NCI-H2081 (cell line): ENCODE results near the gene ZNF544.
A peak's percentile ranks its signal among the peaks of the same experiment; 100 is the strongest.
"Not testable (repeated sequence)": the region's sequence is repeated elsewhere in the genome, so short reads cannot be mapped to it uniquely, and the experiment has no call there.

Experiments
- DNase-seq, 2 experiments: peaks; one replicate each; lab custom pipeline; 2025; lab: John Stamatoyannopoulos, UW

Gene ZNF544

GRCh38 chr19:58305065-58305931, 76.6 kb downstream of the ZNF544 start, which contains the start of gene ERVK3-1:
ERVK3-1 (plus strand) TSS chr19:58305377; CDS start chr19:58312169, 6,792 bp downstream.
- peak; percentile 96 to 98 for DNase-seq

GRCh38 chr19:58305932-58306323, 77.2 kb downstream of the ZNF544 start:
- no peak for DNase-seq

GRCh38 chr19:58307736-58308135, 79.0 kb downstream of the ZNF544 start:
- no peak for DNase-seq

GRCh38 chr19:58310685-58311084, 82.0 kb downstream of the ZNF544 start:
- not testable (repeated sequence) for DNase-seq

GRCh38 chr19:58311345-58311865, 82.7 kb downstream of the ZNF544 start:
- no peak for DNase-seq
